ENCODE data around the gene PCCA.

PCCA gene

DNA sequence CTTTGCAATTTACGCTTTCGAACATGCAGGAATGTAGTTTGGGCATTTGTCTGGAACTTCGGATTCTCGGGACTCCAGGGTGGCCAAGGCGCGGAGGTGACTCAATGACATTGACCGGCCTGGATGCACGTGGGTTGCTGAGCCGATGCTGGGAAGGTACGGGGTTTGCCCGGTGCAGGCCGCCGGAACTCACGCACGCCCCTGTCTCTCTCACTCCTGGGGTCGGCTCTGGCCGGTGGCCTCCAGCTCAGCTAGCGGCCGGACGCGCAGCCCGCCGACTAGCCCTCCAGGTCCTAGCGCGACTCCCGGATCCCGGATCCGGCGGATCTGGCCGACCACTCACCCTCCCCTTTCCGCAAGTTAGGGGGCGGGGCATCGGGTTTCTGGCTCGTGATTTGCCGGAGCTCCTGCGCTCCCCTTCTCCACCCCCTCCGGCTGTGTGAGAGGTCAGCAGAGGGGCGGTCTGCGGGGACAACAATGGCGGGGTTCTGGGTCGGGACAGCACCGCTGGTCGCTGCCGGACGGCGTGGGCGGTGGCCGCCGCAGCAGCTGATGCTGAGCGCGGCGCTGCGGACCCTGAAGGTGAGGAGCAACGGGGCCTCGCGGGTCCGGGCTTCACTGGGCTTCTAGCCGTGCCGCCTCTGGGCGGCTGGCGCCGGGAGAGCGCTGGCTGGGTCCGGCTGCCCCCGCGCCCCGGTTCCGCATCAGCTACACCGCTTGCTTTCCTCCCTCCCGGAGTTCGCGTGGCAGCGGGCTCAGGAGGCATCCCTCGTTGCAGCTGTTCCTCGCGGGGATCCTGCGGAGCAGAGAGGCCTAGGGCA is at the start of gene PCCA:
Gene PCCA (plus strand): TSS at position 450 of the 821 bp plus-strand sequence. CDS start 28 bp downstream, at position 478.
- H3K27ac ChIP-seq (ENCODE audit: low read length), result no peak within 1 kb of the TSS
- peaks cover 16% of the 10 kb centered on the region for H3K4me1 ChIP-seq (ENCODE audit: low read length)
- no peaks in the 10 kb centered on the region for H3K9me3 ChIP-seq (ENCODE audit: insufficient read depth, low read length)
- no peaks in the 10 kb centered on the region for H3K27me3 ChIP-seq (ENCODE audit: low read depth, low read length)
- TF ChIP-seq CTCF (IDR thresholded peaks at IDR 0.05; ENCODE audit: low read depth, low read length), result no peak
- TF ChIP-seq EZH2phosphoT487 (IDR thresholded peaks at IDR 0.05; ENCODE audit: low read depth), result no peak
- peak within 1 kb of the TSS; percentile 66 for H3K9ac ChIP-seq (ENCODE audit: low read length)
- H3K79me2 ChIP-seq (ENCODE audit: low read length), result peaks cover 24% of the 10 kb centered on the region
- peak within 1 kb of the TSS; percentile 85 for H3K4me3 ChIP-seq (ENCODE audit: low read length)
- peak within 1 kb of the TSS; percentile 53 for H2AFZ ChIP-seq (ENCODE audit: low read depth, low read length)
- no peaks in the 10 kb centered on the region for H3K36me3 ChIP-seq (replicated peaks; ENCODE audit: low read depth, low read length)
- peak within 1 kb of the TSS; percentile 89 for H3K4me2 ChIP-seq (ENCODE audit: low read length)
- no peaks in the 10 kb centered on the region for H4K20me1 ChIP-seq (ENCODE audit: insufficient read depth, low read length)

GRCh38 chr13:100039740-100040139 is 49.2 kb upstream of the PCCA start:
- no peak overlapping the region for H3K9ac ChIP-seq (ENCODE audit: low read length)
- no peaks in the 10 kb centered on the region for H3K4me1 ChIP-seq (ENCODE audit: low read length)
- TF ChIP-seq CTCF (IDR thresholded peaks at IDR 0.05; ENCODE audit: low read depth, low read length), result no peak
- no peak for TF ChIP-seq EZH2phosphoT487 (IDR thresholded peaks at IDR 0.05; ENCODE audit: low read depth)
- no peaks in the 10 kb centered on the region for H3K9me3 ChIP-seq (ENCODE audit: insufficient read depth, low read length)
- no peak overlapping the region for H3K27ac ChIP-seq (ENCODE audit: low read length)
- H3K27me3 ChIP-seq (ENCODE audit: low read depth, low read length), result no peaks in the 10 kb centered on the region
- no peaks in the 10 kb centered on the region for H4K20me1 ChIP-seq (ENCODE audit: insufficient read depth, low read length)
- no peaks in the 10 kb centered on the region for H3K79me2 ChIP-seq (ENCODE audit: low read length)
- H3K4me2 ChIP-seq (ENCODE audit: low read length), result no peak overlapping the region
- no peaks in the 10 kb centered on the region for H3K36me3 ChIP-seq (replicated peaks; ENCODE audit: low read depth, low read length)
- H2AFZ ChIP-seq (ENCODE audit: low read depth, low read length), result no peak overlapping the region
- no peak overlapping the region for H3K4me3 ChIP-seq (ENCODE audit: low read length)

DNA sequence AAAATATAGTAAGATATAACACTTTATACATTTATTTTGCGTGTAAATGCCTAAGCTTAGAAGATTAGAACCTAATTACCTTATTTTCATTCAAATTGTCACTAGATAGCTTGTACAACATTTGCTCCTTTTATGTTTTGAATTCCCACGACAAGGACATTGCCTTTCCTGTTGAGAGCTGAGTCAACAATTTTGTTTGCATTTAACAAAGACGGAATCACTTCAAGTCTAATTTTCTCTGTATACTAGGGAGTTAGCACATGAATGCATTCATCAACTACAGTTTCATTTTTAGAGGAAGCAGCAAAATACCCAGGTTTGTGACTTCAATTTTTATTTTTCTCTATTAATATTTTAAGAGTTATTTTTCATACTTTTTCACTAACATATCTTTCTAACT is 48.7 kb upstream of the PCCA start:
- H3K27me3 ChIP-seq (ENCODE audit: low read depth, low read length), result no peaks in the 10 kb centered on the region
- H2AFZ ChIP-seq (ENCODE audit: low read depth, low read length), result no peak overlapping the region
- no peaks in the 10 kb centered on the region for H4K20me1 ChIP-seq (ENCODE audit: insufficient read depth, low read length)
- H3K4me1 ChIP-seq (ENCODE audit: low read length), result no peaks in the 10 kb centered on the region
- no peaks in the 10 kb centered on the region for H3K79me2 ChIP-seq (ENCODE audit: low read length)
- H3K4me2 ChIP-seq (ENCODE audit: low read length), result no peak overlapping the region
- H3K4me3 ChIP-seq (ENCODE audit: low read length), result no peak overlapping the region
- H3K27ac ChIP-seq (ENCODE audit: low read length), result no peak overlapping the region
- no peaks in the 10 kb centered on the region for H3K9me3 ChIP-seq (ENCODE audit: insufficient read depth, low read length)
- H3K9ac ChIP-seq (ENCODE audit: low read length), result no peak overlapping the region
- H3K36me3 ChIP-seq (replicated peaks; ENCODE audit: low read depth, low read length), result no peaks in the 10 kb centered on the region
- no peak for TF ChIP-seq EZH2phosphoT487 (IDR thresholded peaks at IDR 0.05; ENCODE audit: low read depth)
- TF ChIP-seq CTCF (IDR thresholded peaks at IDR 0.05; ENCODE audit: low read depth, low read length), result no peak

DNA sequence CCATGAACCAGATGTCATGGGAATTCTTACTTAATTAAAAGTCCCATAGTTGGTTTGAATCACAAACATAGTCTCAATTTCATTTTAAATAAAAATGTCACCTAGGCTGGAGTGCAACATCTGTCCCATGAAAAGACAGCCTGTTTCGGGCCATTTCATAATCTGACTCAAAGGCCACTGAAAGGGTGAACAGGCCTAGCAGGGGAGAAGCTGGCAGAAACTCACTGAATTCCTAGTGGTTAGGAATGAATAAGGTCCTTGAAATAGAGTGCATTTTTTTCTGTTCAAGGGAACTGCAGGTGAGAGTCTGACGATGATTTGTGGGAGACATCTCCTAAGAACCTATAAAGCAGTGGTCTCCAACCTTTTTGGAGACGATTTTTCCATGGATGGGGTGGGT is 44.0 kb upstream of the PCCA start:
- H3K4me3 ChIP-seq (ENCODE audit: low read length), result no peak overlapping the region
- TF ChIP-seq EZH2phosphoT487 (IDR thresholded peaks at IDR 0.05; ENCODE audit: low read depth) (no peak), CTCF (IDR thresholded peaks at IDR 0.05; ENCODE audit: low read depth, low read length) (no peak)
- no peaks in the 10 kb centered on the region for H3K4me1 ChIP-seq (ENCODE audit: low read length)
- H3K79me2 ChIP-seq (ENCODE audit: low read length), result no peaks in the 10 kb centered on the region
- H3K9ac ChIP-seq (ENCODE audit: low read length), result no peak overlapping the region
- H2AFZ ChIP-seq (ENCODE audit: low read depth, low read length), result no peak overlapping the region
- H4K20me1 ChIP-seq (ENCODE audit: insufficient read depth, low read length), result no peaks in the 10 kb centered on the region
- no peak overlapping the region for H3K4me2 ChIP-seq (ENCODE audit: low read length)
- no peaks in the 10 kb centered on the region for H3K27me3 ChIP-seq (ENCODE audit: low read depth, low read length)
- no peaks in the 10 kb centered on the region for H3K9me3 ChIP-seq (ENCODE audit: insufficient read depth, low read length)
- no peak overlapping the region for H3K27ac ChIP-seq (ENCODE audit: low read length)
- no peaks in the 10 kb centered on the region for H3K36me3 ChIP-seq (replicated peaks; ENCODE audit: low read depth, low read length)
